Esophagus muscularis mucosa (tissue), 4 donors: ENCODE results near the gene GALNT13.

ENCODE experiments used
- CTCF ChIP-seq, 3 experiments: fragments of 200-600 bp in 2 of 3; fragments of 450-650 bp in 1 of 3; sonication (generic) in 2 of 3; IDR thresholded peaks; one replicate each; pipeline ENCODE4 v1.5.1; 2017 to 2019; ENCODE audit warnings: antibody characterized with exemption in 3 of 3, mild to moderate bottlenecking in 2 of 3, moderate library complexity in 1 of 3
- EP300 ChIP-seq: sonication (generic); formaldehyde crosslinking; IDR thresholded peaks from one replicate; pipeline ENCODE4 v1.6.1; 2017; ENCODE audit warnings: antibody characterized with exemption
- POLR2A ChIP-seq: fragments of 450-650 bp; IDR thresholded peaks from one replicate; pipeline ENCODE4 v1.6.1; 2017; ENCODE audit warnings: antibody characterized with exemption, moderate library complexity, mild to moderate bottlenecking, low read depth
- POLR2AphosphoS5 ChIP-seq, 2 donors: sonication (generic); formaldehyde crosslinking; IDR thresholded peaks; one replicate each; pipeline ENCODE4 v1.6.1; 2017; ENCODE audit warnings: antibody characterized with exemption in 2 of 2

GRCh38 chr2:154280543-154280942 lies 408.8 kb downstream of the GALNT13 start:
- TF ChIP-seq CTCF (IDR thresholded peaks at IDR 0.05): no peak
- TF ChIP-seq POLR2A: no peak
- no peak for TF ChIP-seq POLR2AphosphoS5 (IDR thresholded peaks at IDR 0.05)
- no peak for TF ChIP-seq EP300
